Gastroesophageal sphincter (tissue), 3 donors: ENCODE measurements around the gene RPTOR.

Source experiments
- POLR2A ChIP-seq, 2 donors: fragments of 450-650 bp; IDR thresholded peaks; one replicate each; pipeline ENCODE4 v1.6.1; 2017; ENCODE audit warnings: antibody characterized with exemption in 2 of 2, mild to moderate bottlenecking in 2 of 2, moderate library complexity in 1 of 2
- TF ChIP-seq, protein P1 (sequence below), 4 experiments: fragments of 200-600 bp in 2 of 4; fragments of 450-650 bp in 2 of 4; sonication (generic) in 1 of 4; IDR thresholded peaks; one replicate each; pipeline ENCODE4 v1.5.1; 2017 to 2019; ENCODE audit warnings: antibody characterized with exemption in 4 of 4, mild to moderate bottlenecking in 2 of 4, moderate library complexity in 2 of 4

DNA sequence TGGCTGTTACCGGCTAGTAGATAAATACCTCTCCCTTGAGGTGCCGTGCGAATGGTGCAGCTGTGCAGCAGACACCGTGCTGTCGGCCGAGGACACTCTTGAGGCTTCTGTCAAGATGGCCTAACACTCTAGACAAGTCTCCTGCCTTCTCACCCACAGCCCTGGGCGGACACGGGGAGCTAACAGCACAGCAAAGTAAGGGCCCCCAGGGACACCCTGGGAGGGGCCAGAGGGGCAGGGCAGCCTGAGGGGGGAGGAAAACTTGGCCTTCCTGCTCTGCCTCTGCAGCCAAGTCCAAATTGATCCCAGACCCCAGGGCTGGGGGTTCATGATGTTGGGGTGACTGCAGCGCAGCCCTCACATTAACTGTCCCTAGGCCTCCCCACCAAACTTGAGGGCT is 210.2 kb downstream of the RPTOR start:
- TF ChIP-seq, protein P1, sequence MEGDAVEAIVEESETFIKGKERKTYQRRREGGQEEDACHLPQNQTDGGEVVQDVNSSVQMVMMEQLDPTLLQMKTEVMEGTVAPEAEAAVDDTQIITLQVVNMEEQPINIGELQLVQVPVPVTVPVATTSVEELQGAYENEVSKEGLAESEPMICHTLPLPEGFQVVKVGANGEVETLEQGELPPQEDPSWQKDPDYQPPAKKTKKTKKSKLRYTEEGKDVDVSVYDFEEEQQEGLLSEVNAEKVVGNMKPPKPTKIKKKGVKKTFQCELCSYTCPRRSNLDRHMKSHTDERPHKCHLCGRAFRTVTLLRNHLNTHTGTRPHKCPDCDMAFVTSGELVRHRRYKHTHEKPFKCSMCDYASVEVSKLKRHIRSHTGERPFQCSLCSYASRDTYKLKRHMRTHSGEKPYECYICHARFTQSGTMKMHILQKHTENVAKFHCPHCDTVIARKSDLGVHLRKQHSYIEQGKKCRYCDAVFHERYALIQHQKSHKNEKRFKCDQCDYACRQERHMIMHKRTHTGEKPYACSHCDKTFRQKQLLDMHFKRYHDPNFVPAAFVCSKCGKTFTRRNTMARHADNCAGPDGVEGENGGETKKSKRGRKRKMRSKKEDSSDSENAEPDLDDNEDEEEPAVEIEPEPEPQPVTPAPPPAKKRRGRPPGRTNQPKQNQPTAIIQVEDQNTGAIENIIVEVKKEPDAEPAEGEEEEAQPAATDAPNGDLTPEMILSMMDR (IDR thresholded peaks at IDR 0.05), result no peak
- TF ChIP-seq POLR2A (IDR thresholded peaks at IDR 0.05), result no peak
